PC-9 (cell line): ENCODE measurements around the gene AGO1.

Source experiments
- CTCF ChIP-seq: fragments of 200-600 bp; sonication (generic); conservative IDR thresholded peaks from 2 replicates; pipeline ENCODE4 v1.6.1; 2017; ENCODE audit warnings: mixed run types, antibody characterized with exemption, mild to moderate bottlenecking, moderate library complexity
- EZH2 ChIP-seq: fragments of 200-600 bp; sonication (generic); IDR thresholded peaks from 2 replicates; pipeline ENCODE4 v1.8.0; 2017; ENCODE audit warnings: antibody characterized with exemption, low read depth

- TF ChIP-seq CTCF (no peak), EZH2 (no peak)
Observed at GRCh38 chr1:35959304-35959703, 76.3 kb downstream of the AGO1 start.
